Activated naive CD4-positive, alpha-beta T cell treated with anti-CD3 and anti-CD28 coated beads, Interleukin-2, amount 50 U/mL, for 24 hours (primary cell): ENCODE measurements around the gene FERMT1.
"Not testable (repeated sequence)": the region's sequence is repeated elsewhere in the genome, so short reads cannot be mapped to it uniquely, and the experiment has no call there.

Experiments used
- H3K27ac Mint-ChIP-seq: one replicate; pipeline ENCODE4 v1.8.0; 2021; ENCODE audit warnings: mild to moderate bottlenecking, mixed read lengths
- H3K27me3 Mint-ChIP-seq: one replicate; pipeline ENCODE4 v1.8.0; 2021; ENCODE audit warnings: mixed read lengths
- H3K36me3 Mint-ChIP-seq: one replicate; pipeline ENCODE4 v1.8.0; 2021; ENCODE audit warnings: mixed read lengths
- H3K4me1 Mint-ChIP-seq: one replicate; pipeline ENCODE4 v1.8.0; 2021; ENCODE audit warnings: mixed read lengths
- H3K4me3 Mint-ChIP-seq: one replicate; pipeline ENCODE4 v1.8.0; 2021; ENCODE audit warnings: mild to moderate bottlenecking, mixed read lengths
- H3K9me3 Mint-ChIP-seq: one replicate; pipeline ENCODE4 v1.8.0; 2021; ENCODE audit warnings: mixed read lengths

FERMT1 gene

DNA sequence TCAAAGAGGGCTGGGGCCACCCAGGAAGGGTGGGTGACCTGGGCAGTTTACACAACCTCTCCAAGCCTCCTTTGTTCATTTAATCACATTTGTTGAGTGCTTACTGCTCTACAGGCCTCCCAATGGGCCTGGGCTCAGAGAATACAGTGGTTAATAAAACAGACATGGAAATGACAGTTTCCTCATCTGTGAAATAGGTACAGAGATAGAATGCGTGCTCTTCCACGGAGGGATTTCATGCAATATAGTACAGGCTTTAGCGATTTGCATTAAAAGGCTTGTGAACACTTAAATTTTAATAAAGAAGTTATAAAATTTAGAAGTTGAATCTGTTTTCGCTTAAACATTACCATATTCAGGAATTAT is 802 bp upstream of the FERMT1 start:
- Mint-ChIP-seq H3K27me3 (peaks cover 28% of the 10 kb centered on the region), H3K4me1 (peaks cover 6% of the 10 kb centered on the region), H3K4me3 (peak overlapping the region; percentile 30)

DNA sequence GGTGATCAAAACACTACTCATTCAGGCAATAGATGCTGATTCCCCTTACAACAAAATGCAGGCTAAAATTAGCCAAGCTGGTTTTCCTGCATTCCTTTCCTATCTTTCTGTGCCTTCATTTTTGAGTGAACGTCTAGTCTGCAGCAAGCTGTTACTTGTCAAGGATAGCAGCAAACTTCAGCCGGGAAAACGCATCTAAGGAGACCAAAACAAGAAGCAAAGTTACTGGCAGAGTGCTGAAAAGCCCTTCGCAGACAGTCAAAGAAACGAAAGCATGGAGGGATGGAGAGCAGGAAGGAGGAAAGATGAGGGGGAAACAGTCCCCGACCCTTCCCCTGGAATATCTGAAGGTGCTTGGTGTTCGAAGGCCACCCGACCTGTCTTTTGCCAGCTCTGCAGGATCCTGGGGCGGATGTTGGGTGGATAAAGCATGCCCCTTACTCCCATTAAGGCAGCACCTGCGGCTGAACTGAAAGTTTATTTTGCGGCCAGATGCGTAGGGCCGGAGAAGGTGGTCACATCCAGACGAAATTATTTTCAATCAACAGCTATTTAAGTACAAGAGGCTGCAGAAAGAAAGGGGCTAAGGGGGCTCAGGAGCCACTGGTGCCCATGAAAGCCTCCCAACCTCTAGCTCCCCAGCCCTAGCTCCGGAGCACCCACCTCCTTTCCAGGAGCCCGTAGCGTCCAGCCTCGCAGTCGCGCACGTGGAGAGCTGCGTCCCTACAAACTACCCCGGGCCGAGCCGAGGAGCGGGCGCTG is 538 bp downstream of the FERMT1 start:
- Mint-ChIP-seq H3K36me3 (no peaks in the 10 kb centered on the region), H3K9me3 (no peaks in the 10 kb centered on the region), H3K4me1 (peaks cover 6% of the 10 kb centered on the region), H3K27me3 (peaks cover 28% of the 10 kb centered on the region), H3K27ac (no peak overlapping the region), H3K4me3 (peak overlapping the region; percentile 20)

More for the DNA sequence above, 802 bp upstream of the FERMT1 start:
- Mint-ChIP-seq H3K36me3 (no peaks in the 10 kb centered on the region), H3K9me3 (no peaks in the 10 kb centered on the region), H3K27ac (no peak overlapping the region)

DNA sequence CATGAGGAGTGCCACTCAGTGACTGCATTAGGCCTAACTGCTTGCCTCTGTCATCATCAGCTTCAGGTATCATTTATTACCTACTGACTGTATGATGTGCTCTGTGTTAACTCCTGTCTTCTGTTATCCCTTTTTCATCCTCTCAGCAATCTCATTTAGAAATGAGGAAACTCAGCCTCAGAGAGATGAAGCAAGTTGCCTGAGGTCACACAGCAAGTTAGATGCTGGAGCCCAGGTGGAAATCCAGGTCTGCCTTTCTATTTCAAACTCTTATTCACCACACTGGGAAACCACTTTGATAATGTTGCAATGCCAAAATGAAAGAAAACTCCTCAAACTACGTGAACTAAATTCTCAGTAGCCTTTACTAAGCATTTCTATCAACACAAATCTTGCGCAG is 1.3 kb downstream of the FERMT1 start:
- peaks cover 30% of the 10 kb centered on the region for H3K27me3 Mint-ChIP-seq
- peaks cover 6% of the 10 kb centered on the region for H3K4me1 Mint-ChIP-seq
- H3K9me3 Mint-ChIP-seq, result no peaks in the 10 kb centered on the region
- no peaks in the 10 kb centered on the region for H3K36me3 Mint-ChIP-seq
- no peak overlapping the region for H3K27ac Mint-ChIP-seq
- H3K4me3 Mint-ChIP-seq, result no peak overlapping the region

DNA sequence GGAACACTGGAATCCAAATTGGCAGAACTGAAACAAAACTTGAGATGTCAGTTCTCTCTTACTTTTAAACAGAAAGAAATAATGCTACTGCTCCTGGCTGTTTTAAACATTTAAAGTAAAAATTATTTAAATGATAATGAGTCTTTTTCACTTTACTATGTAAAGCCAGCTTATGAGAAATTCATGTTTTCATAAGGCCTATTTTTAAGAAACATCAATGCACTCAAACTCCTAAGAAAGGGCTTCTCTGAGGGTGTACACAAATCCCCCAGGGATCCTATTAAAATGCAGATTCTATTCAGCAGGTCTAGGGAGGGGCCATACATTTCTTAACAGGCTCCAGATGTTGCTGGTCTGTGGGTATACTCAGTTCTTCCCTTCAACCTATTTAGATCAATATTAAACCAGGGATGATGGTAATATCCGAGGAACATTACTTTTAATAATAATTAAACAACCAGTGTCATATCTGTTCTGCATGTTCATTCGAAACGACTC is 2.3 kb downstream of the FERMT1 start:
- Mint-ChIP-seq H3K27me3 (peaks cover 30% of the 10 kb centered on the region), H3K4me3 (no peak overlapping the region), H3K36me3 (no peaks in the 10 kb centered on the region), H3K27ac (no peak overlapping the region), H3K4me1 (peaks cover 6% of the 10 kb centered on the region), H3K9me3 (no peaks in the 10 kb centered on the region)

DNA sequence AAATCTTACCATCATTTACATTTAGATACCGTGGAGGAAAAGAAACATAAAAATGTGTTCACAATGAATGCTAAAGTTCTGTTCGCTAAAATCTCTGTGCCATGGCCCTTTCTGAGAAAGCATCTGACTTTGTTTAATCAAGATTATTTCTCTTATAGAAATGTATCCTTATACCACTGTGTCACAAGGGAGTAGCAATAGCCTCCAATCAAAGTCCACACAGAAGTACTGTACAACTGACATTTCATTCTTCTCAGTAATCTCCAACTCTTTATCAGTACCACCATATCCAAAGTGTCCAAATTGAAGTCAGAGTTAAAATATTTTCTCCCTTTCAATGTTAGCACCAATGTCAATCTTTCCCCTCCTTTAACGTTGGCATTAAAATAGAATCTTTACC is 6.1 kb downstream of the FERMT1 start:
- peaks cover 3% of the 10 kb centered on the region for H3K36me3 Mint-ChIP-seq

GRCh38 chr20:6115221-6115895 is 7.5 kb downstream of the FERMT1 start:
- Mint-ChIP-seq H3K27ac (no peak overlapping the region), H3K4me1 (no peaks in the 10 kb centered on the region), H3K4me3 (no peak overlapping the region), H3K36me3 (peaks cover 3% of the 10 kb centered on the region), H3K9me3 (peaks cover 16% of the 10 kb centered on the region), H3K27me3 (peaks cover 9% of the 10 kb centered on the region)

More for the DNA sequence above, 6.1 kb downstream of the FERMT1 start:
- H3K27me3 Mint-ChIP-seq, result peaks cover 16% of the 10 kb centered on the region
- no peak overlapping the region for H3K4me3 Mint-ChIP-seq
- H3K4me1 Mint-ChIP-seq, result no peaks in the 10 kb centered on the region
- H3K9me3 Mint-ChIP-seq, result peaks cover 16% of the 10 kb centered on the region
- H3K27ac Mint-ChIP-seq, result no peak overlapping the region

GRCh38 chr20:6114696-6115095 is 8.1 kb downstream of the FERMT1 start:
- peaks cover 3% of the 10 kb centered on the region for H3K36me3 Mint-ChIP-seq
- no peak overlapping the region for H3K4me3 Mint-ChIP-seq
- H3K9me3 Mint-ChIP-seq, result peaks cover 16% of the 10 kb centered on the region
- H3K27ac Mint-ChIP-seq, result no peak overlapping the region
- peaks cover 9% of the 10 kb centered on the region for H3K27me3 Mint-ChIP-seq
- no peaks in the 10 kb centered on the region for H3K4me1 Mint-ChIP-seq

GRCh38 chr20:6113951-6114350 is 8.9 kb downstream of the FERMT1 start:
- no peak overlapping the region for H3K27ac Mint-ChIP-seq
- peaks cover 7% of the 10 kb centered on the region for H3K27me3 Mint-ChIP-seq
- peaks cover 3% of the 10 kb centered on the region for H3K36me3 Mint-ChIP-seq
- H3K4me3 Mint-ChIP-seq, result no peak overlapping the region
- H3K9me3 Mint-ChIP-seq, result peaks cover 16% of the 10 kb centered on the region
- no peaks in the 10 kb centered on the region for H3K4me1 Mint-ChIP-seq

GRCh38 chr20:6112965-6113364 is 9.9 kb downstream of the FERMT1 start:
- H3K4me3 Mint-ChIP-seq, H3K36me3 Mint-ChIP-seq, H3K4me1 Mint-ChIP-seq, H3K27ac Mint-ChIP-seq, H3K27me3 Mint-ChIP-seq: not testable (repeated sequence)
- H3K9me3 Mint-ChIP-seq, result peaks cover 16% of the 10 kb centered on the region

DNA sequence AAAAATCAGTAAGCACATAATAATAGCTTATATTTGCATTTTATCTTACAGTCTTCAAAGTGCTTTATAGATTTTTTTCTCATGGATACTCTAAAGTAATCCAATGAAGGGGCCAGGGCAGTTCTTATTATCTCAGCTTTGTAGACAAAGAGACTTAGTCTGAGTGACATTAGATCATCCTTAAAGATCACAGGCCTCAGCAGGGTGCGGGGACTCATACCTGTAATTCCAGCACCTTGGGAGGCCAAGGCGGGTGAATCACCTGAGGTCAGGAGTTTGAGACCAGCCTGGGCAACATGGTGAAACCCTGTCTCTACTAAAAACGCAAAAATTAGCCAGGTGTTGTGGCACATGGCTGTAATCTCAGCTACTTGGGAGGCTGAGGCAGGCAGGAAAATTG is 14.5 kb downstream of the FERMT1 start:
- Mint-ChIP-seq H3K27ac (no peak overlapping the region), H3K27me3 (peaks cover 5% of the 10 kb centered on the region), H3K4me1 (no peaks in the 10 kb centered on the region), H3K36me3 (peaks cover 3% of the 10 kb centered on the region), H3K4me3 (no peak overlapping the region), H3K9me3 (peaks cover 4% of the 10 kb centered on the region)

DNA sequence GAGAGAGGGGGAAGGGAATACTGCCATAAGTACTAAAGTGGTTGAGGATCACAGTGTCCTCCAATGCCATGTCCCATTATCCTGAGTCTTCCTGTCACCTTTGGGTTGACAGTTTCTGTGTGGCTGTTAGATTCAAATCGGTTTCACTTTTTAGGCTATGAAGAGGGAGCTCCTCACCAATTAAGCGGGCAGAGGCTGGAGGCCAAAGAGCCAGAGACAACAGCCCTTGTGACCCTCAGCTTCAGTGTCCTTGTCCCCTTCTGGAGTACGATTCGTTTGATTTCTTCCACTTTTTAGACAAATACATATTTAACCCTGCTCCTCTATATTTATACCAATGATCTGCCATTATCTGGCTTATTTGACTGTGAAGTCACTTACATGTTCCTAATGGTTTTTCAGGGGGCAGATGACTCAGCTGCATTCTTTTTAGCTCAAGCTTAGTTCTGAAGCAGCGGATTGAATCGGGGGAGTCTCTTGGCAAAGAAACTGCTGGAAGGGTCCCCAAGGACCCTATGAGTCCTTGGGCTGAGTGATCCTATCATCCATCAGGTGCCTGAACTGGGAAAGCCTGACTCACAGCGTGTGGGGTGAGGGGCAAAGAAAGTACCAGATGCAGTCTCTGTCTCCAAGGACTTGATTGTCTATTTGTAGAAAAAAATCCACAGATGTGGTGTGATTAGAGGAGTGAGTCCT is 18.2 kb downstream of the FERMT1 start:
- no peaks in the 10 kb centered on the region for H3K36me3 Mint-ChIP-seq
- H3K27ac Mint-ChIP-seq, result no peak overlapping the region
- H3K4me3 Mint-ChIP-seq, result no peak overlapping the region
- H3K4me1 Mint-ChIP-seq, result no peaks in the 10 kb centered on the region
- H3K27me3 Mint-ChIP-seq, result no peaks in the 10 kb centered on the region
- no peaks in the 10 kb centered on the region for H3K9me3 Mint-ChIP-seq

GRCh38 chr20:6103301-6103700 is 19.5 kb downstream of the FERMT1 start:
- Mint-ChIP-seq H3K4me3 (no peak overlapping the region), H3K4me1 (no peaks in the 10 kb centered on the region), H3K9me3 (no peaks in the 10 kb centered on the region), H3K27ac (no peak overlapping the region), H3K36me3 (no peaks in the 10 kb centered on the region), H3K27me3 (peaks cover 1% of the 10 kb centered on the region)

DNA sequence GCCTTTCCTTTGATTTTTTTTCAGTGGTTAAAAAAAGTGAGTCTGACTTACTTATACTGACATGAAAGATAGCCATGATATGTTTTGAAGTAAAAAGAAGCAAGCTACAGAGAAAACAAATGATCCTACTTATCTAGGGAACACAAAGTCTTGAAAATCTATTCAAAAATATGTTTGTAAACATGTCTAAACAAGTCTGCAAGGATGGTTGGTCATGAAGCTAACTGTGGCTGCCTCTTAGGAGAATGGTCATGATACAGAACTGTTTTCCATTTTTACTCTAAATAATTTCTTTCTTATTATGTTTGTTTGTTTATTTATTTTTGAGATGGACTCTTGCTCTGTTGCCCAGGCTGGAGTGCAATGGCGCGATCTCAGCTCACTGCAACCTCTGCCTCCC is 21.5 kb downstream of the FERMT1 start:
- no peaks in the 10 kb centered on the region for H3K9me3 Mint-ChIP-seq
- no peaks in the 10 kb centered on the region for H3K4me1 Mint-ChIP-seq
- no peaks in the 10 kb centered on the region for H3K36me3 Mint-ChIP-seq
- no peak overlapping the region for H3K4me3 Mint-ChIP-seq
- H3K27ac Mint-ChIP-seq, result no peak overlapping the region
- peaks cover 4% of the 10 kb centered on the region for H3K27me3 Mint-ChIP-seq

DNA sequence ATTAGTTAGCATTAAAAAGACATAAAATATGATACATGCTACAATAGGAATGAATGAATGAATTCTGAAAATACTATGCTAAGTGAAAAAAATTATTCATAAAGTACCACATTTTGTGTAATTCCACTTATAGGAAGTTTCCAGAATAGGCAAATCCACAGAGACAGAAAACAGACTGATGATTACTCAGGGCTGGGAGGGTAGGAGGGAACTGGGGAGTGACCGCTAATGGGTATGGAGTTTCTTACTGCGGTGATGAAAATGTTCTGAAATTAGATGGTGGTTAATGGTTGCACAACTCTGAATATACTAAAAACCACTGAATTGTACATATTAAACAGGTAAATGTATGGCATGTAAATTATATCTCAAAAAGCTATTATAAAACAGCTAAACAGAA is 22.6 kb downstream of the FERMT1 start:
- Mint-ChIP-seq H3K27ac (no peak overlapping the region), H3K27me3 (peaks cover 4% of the 10 kb centered on the region), H3K36me3 (no peaks in the 10 kb centered on the region), H3K4me1 (no peaks in the 10 kb centered on the region), H3K9me3 (no peaks in the 10 kb centered on the region), H3K4me3 (no peak overlapping the region)

DNA sequence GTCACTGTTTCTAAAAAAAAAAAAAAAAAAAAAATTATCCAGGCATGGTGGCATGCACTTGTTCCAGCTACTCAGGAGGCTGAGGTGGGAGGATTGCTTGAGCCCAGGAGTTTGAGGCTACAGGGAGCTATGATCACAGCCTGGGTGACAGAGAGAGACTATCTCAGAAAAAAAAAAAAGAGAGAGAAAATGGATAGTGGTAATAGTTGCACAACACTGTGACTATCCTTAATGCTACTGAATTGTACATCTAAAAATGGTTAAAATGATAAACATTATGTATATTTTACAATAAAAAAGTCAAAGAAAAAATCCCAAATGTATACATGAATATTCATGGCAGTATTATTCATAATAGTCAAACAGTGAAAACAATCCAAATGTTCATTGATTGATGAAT is 23.0 kb downstream of the FERMT1 start:
- H3K36me3 Mint-ChIP-seq, result no peaks in the 10 kb centered on the region

DNA sequence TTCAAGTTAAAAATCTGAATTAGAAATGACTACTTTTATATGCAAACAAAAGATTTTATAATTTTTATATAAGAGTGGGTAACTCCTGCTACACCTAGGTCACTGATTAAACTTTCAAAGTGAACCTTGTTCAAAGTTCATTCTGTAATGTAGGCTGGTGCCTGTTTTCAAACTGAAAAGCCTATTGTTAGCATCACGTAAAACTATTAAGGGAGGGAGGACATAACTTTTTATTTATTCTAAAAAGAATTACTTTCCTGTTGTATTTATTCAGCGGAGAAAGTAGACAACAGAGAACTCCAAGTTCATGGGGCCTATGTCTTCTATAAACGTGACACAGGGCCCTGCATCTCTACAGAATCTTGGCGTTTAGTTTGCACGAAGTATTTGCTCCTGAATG is 27.4 kb downstream of the FERMT1 start:
- Mint-ChIP-seq H3K4me1 (no peaks in the 10 kb centered on the region), H3K36me3 (no peaks in the 10 kb centered on the region), H3K27me3 (peaks cover 6% of the 10 kb centered on the region), H3K27ac (no peak overlapping the region), H3K4me3 (no peak overlapping the region), H3K9me3 (no peaks in the 10 kb centered on the region)

More for the DNA sequence above, 23.0 kb downstream of the FERMT1 start:
- Mint-ChIP-seq H3K4me3 (no peak overlapping the region), H3K27me3 (peaks cover 4% of the 10 kb centered on the region), H3K9me3 (no peaks in the 10 kb centered on the region), H3K27ac (no peak overlapping the region), H3K4me1 (no peaks in the 10 kb centered on the region)
